Measurements from ENCODE around the gene ATP5PO. TPM values are rescaled to one million over a fixed set of nuclear protein-coding genes. Genes with fewer than 3 reads are reported as not detected.

Gene ATP5PO
- total and polyA plus RNA-seq, 3 donors from 2014 or later, result 127 to 279 (median 136) TPM

GRCh38 chr21:33861125-33861524, 54.5 kb downstream of the ATP5PO start:
- no peaks in the 10 kb centered on the region for H3K27me3 ChIP-seq
- no peak for DNase-seq
- intact Hi-C loops (cut with DNase I; ENCODE audit: low total_unique reads), result no loop called here
- H3K9me3 ChIP-seq, result no peaks in the 10 kb centered on the region
- peaks cover 4% of the 10 kb centered on the region for H3K4me1 ChIP-seq
- 95 to 97% methylated on average over 3 of the region's 3 CpGs for WGBS, 2 donors
- H3K36me3 ChIP-seq (ENCODE audit: low read depth, missing control alignments), result no peaks in the 10 kb centered on the region
- H3K4me3 ChIP-seq, result no peak overlapping the region
- H3K27ac ChIP-seq, result no peak overlapping the region
- TF ChIP-seq, protein P1, sequence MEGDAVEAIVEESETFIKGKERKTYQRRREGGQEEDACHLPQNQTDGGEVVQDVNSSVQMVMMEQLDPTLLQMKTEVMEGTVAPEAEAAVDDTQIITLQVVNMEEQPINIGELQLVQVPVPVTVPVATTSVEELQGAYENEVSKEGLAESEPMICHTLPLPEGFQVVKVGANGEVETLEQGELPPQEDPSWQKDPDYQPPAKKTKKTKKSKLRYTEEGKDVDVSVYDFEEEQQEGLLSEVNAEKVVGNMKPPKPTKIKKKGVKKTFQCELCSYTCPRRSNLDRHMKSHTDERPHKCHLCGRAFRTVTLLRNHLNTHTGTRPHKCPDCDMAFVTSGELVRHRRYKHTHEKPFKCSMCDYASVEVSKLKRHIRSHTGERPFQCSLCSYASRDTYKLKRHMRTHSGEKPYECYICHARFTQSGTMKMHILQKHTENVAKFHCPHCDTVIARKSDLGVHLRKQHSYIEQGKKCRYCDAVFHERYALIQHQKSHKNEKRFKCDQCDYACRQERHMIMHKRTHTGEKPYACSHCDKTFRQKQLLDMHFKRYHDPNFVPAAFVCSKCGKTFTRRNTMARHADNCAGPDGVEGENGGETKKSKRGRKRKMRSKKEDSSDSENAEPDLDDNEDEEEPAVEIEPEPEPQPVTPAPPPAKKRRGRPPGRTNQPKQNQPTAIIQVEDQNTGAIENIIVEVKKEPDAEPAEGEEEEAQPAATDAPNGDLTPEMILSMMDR (IDR thresholded peaks at IDR 0.05), result no peak
- no peak for TF ChIP-seq POLR2A (IDR thresholded peaks at IDR 0.05)

DNA sequence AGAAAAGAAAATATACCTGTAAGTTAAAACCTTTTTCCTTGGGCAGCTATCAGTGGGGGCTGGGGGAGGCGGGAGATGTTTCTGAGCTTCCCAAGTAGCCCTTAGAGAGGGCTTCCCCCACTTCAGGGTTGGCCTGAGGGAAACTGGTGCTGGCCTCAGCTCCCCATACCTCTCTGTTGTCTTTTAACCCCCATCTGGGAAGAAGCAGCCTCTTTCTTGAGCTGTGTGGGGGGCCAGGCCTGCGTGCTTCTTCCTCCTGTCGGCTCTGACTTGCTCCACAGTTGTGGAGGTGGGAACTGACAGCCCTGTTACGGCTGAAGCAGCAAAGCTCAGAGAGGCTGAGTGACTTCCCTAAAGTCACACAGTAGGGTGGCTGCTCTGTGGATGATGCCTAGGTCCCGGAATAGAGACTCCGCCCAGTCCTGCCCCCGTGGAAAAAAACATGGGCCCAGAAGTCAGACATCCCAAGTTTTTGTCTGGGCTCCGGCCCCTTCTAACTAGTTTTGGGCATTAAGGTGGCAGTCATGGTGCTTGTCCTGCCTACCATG, 55.2 kb downstream of the ATP5PO start:
- TF ChIP-seq, protein P1 (IDR thresholded peaks at IDR 0.05), result no peak
- TF ChIP-seq POLR2A (IDR thresholded peaks at IDR 0.05), result no peak
- intact Hi-C loops (cut with DNase I; ENCODE audit: low total_unique reads), result no loop called here
- 93 to 94% methylated on average over 6 to 8 of the region's 8 CpGs for WGBS, 2 donors

DNA sequence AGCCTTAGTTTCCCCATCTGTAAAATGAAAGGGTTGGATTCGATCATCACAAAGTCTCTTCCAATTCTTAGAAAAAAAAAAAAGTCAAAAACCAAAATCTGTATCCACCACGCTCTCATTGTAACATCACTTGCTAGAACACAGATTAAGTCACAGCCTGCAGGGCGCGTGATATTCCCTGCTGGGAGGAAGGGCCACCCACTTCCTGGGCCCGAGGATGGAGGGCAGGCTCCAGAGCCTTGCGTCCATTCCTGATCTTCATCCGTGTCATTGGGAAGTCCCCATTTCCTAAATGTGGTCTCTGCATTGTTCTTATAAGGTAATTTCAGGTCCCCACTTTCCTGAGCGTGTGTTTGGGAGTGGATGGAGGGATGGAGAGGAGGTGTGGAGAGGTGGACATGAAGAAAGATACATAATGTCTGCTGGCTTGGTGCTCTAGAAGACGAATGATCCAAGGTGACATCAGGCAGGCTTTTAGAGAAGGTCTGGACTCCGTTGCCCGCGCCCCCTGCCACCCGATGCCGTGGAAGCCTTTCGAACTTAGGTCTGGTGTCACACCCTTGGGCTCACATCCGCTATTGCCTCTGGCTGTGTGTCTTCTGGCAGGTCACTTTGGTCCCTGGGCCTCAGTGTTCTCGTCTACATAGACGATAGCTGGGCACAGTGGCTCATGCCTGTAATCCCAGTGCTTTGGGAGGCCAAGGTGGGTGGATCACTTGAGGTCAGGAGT, 56.1 kb downstream of the ATP5PO start:
- intact Hi-C loops (cut with DNase I; ENCODE audit: low total_unique reads), result no loop called here
- peak overlapping the region in 1 of 2 donors; percentile 66 for H3K27ac ChIP-seq
- no peak for TF ChIP-seq POLR2A (IDR thresholded peaks at IDR 0.05)
- TF ChIP-seq, protein P1 (IDR thresholded peaks at IDR 0.05), result no peak

More for the DNA sequence above, 55.2 kb downstream of the ATP5PO start:
- Histone ChIP-seq H3K36me3 (ENCODE audit: low read depth, missing control alignments) (no peaks in the 10 kb centered on the region), H3K27me3 (no peaks in the 10 kb centered on the region), H3K9me3 (no peaks in the 10 kb centered on the region), H3K27ac (no peak overlapping the region), H3K4me1 (peaks cover 4% of the 10 kb centered on the region), H3K4me3 (no peak overlapping the region)
- DNase-seq, result no peak

GRCh38 chr21:33858667-33859372, 56.8 kb downstream of the ATP5PO start:
- WGBS, 2 donors, result 50 to 56% methylated on average over 9 to 15 of the region's 15 CpGs

More for the DNA sequence above, 56.1 kb downstream of the ATP5PO start:
- no peak for DNase-seq
- WGBS, 2 donors, result 86 to 88% methylated on average over 18 of the region's 18 CpGs
- Histone ChIP-seq H3K9me3 (no peaks in the 10 kb centered on the region), H3K36me3 (ENCODE audit: low read depth, missing control alignments) (no peaks in the 10 kb centered on the region), H3K27me3 (no peaks in the 10 kb centered on the region), H3K4me3 (no peak overlapping the region), H3K4me1 (peaks cover 4% of the 10 kb centered on the region)

More at GRCh38 chr21:33858667-33859372, 56.8 kb downstream of the ATP5PO start:
- Histone ChIP-seq H3K27ac (peak overlapping the region in 1 of 2 donors; percentile 66), H3K36me3 (ENCODE audit: low read depth, missing control alignments) (no peaks in the 10 kb centered on the region), H3K9me3 (no peaks in the 10 kb centered on the region), H3K4me1 (peaks cover 4% of the 10 kb centered on the region), H3K27me3 (no peaks in the 10 kb centered on the region), H3K4me3 (no peak overlapping the region)
- TF ChIP-seq, protein P1 (IDR thresholded peaks at IDR 0.05), result no peak
- TF ChIP-seq POLR2A (IDR thresholded peaks at IDR 0.05), result no peak
- peak; percentile 40 for DNase-seq
- intact Hi-C loops (cut with DNase I; ENCODE audit: low total_unique reads), result no loop called here
